HG03460 (cell line): ENCODE measurements around the gene GTPBP4.

Experiments
- ATAC-seq: cut with Tn5 transposase; IDR thresholded peaks from one replicate; pipeline ENCODE4 v1.9.1; 2021; ENCODE audit not compliant: unreplicated experiment

Gene GTPBP4

GRCh38 chr10:987870-988666 lies at the start of gene GTPBP4:
Gene GTPBP4, plus strand, starts transcription at chr10:988434. Its CDS starts 46 bp downstream, at chr10:988480.
- ATAC-seq, result peak; percentile 95

- ATAC-seq, result no peak
These were observed 49.1 kb upstream of the GTPBP4 start for GRCh38 chr10:938941-939678.

GRCh38 chr10:943334-944033 lies 44.8 kb upstream of the GTPBP4 start:
- ATAC-seq, result no peak

- no peak for ATAC-seq
These were observed 44.0 kb upstream of the GTPBP4 start for GRCh38 chr10:944034-944831.

GRCh38 chr10:945778-946177 lies 42.5 kb upstream of the GTPBP4 start:
- no peak for ATAC-seq

- ATAC-seq, result no peak
These were observed 41.2 kb upstream of the GTPBP4 start for GRCh38 chr10:947051-947450.

- ATAC-seq, result no peak
These were observed 40.4 kb upstream of the GTPBP4 start for GRCh38 chr10:947881-948280.

- ATAC-seq, result no peak
These were observed 39.9 kb upstream of the GTPBP4 start for GRCh38 chr10:948347-948746.

- ATAC-seq, result no peak
These were observed 38.8 kb upstream of the GTPBP4 start for GRCh38 chr10:949446-949845.

GRCh38 chr10:953836-954235 lies 34.4 kb upstream of the GTPBP4 start:
- ATAC-seq, result no peak

GRCh38 chr10:954396-954795 lies 33.8 kb upstream of the GTPBP4 start:
- no peak for ATAC-seq

- ATAC-seq, result no peak
These were observed 33.0 kb upstream of the GTPBP4 start for GRCh38 chr10:955127-955819.

GRCh38 chr10:955820-956217 lies 32.4 kb upstream of the GTPBP4 start:
- ATAC-seq, result no peak

GRCh38 chr10:958106-958505 lies 30.1 kb upstream of the GTPBP4 start:
- ATAC-seq, result no peak

- no peak for ATAC-seq
These were observed 29.4 kb upstream of the GTPBP4 start for GRCh38 chr10:958856-959255.

- ATAC-seq, result no peak
These were observed 25.9 kb upstream of the GTPBP4 start for GRCh38 chr10:962342-962741.

GRCh38 chr10:963186-963585 lies 25.0 kb upstream of the GTPBP4 start:
- no peak for ATAC-seq

GRCh38 chr10:963655-964054 lies 24.6 kb upstream of the GTPBP4 start:
- no peak for ATAC-seq

- ATAC-seq, result no peak
These were observed 23.8 kb upstream of the GTPBP4 start for GRCh38 chr10:964321-964987.

GRCh38 chr10:964988-965417 lies 23.2 kb upstream of the GTPBP4 start:
- ATAC-seq, result no peak
